BE2C (cell line): ENCODE results near the gene CFAP97D2.

Source experiments
- DNase-seq: peaks from one replicate; pipeline ENCODE4 v3.0.0-alpha.2; 2020
- H3K27me3 ChIP-seq: fragments of 250-450 bp; sonication (Bioruptor Pico); 2 replicates; pipeline ENCODE4 v1.5.1; 2020; ENCODE audit warnings: mild to moderate bottlenecking
- H3K36me3 ChIP-seq: fragments of 250-450 bp; sonication (Bioruptor Pico); 2 replicates; pipeline ENCODE4 v1.5.1; 2020; ENCODE audit warnings: mild to moderate bottlenecking
- H3K4me1 ChIP-seq: fragments of 250-450 bp; sonication (Bioruptor Pico); 2 replicates; pipeline ENCODE4 v1.5.1; 2020
- H3K4me3 ChIP-seq: 2 replicates; pipeline ENCODE4 v1.5.1; 2011; ENCODE audit warnings: low read depth, low read length
- H3K9me3 ChIP-seq: fragments of 250-450 bp; sonication (Bioruptor Pico); 2 replicates; pipeline ENCODE4 v1.5.1; 2020
- CTCF ChIP-seq: IDR thresholded peaks from 2 replicates; pipeline ENCODE4 v1.5.1; 2012; ENCODE audit warnings: mild to moderate bottlenecking, low read depth, low read length

The CFAP97D2 gene

GRCh38 chr13:114230117-114230516 is 51.1 kb downstream of the CFAP97D2 start:
- H3K4me3 ChIP-seq = no peak overlapping the region
- H3K36me3 ChIP-seq = no peaks in the 10 kb centered on the region
- H3K27me3 ChIP-seq = peaks cover 26% of the 10 kb centered on the region
- no peak for DNase-seq
- no peak for TF ChIP-seq CTCF
- no peaks in the 10 kb centered on the region for H3K9me3 ChIP-seq
- H3K4me1 ChIP-seq = no peaks in the 10 kb centered on the region

GRCh38 chr13:114230575-114230974 is 51.5 kb downstream of the CFAP97D2 start:
- Histone ChIP-seq H3K27me3 (peaks cover 26% of the 10 kb centered on the region), H3K4me1 (no peaks in the 10 kb centered on the region), H3K9me3 (no peaks in the 10 kb centered on the region), H3K36me3 (no peaks in the 10 kb centered on the region), H3K4me3 (no peak overlapping the region)
- TF ChIP-seq CTCF = no peak
- no peak for DNase-seq

- no peaks in the 10 kb centered on the region for H3K4me1 ChIP-seq
- H3K36me3 ChIP-seq = peaks cover 3% of the 10 kb centered on the region
- DNase-seq = no peak
- H3K4me3 ChIP-seq = no peak overlapping the region
- H3K9me3 ChIP-seq = no peaks in the 10 kb centered on the region
- peaks cover 26% of the 10 kb centered on the region for H3K27me3 ChIP-seq
- no peak for TF ChIP-seq CTCF
Observed at GRCh38 chr13:114231886-114232285, 52.8 kb downstream of the CFAP97D2 start.

- Histone ChIP-seq H3K27me3 (peaks cover 16% of the 10 kb centered on the region), H3K4me3 (peak overlapping the region; percentile 17; the same call in 1 of the 2 replicates), H3K4me1 (no peaks in the 10 kb centered on the region), H3K36me3 (peaks cover 19% of the 10 kb centered on the region), H3K9me3 (no peaks in the 10 kb centered on the region)
- DNase-seq = no peak
- no peak for TF ChIP-seq CTCF
Observed at GRCh38 chr13:114234266-114234644, 55.2 kb downstream of the CFAP97D2 start.

GRCh38 chr13:114234645-114235421 is 55.8 kb downstream of the CFAP97D2 start, which contains the start of gene CDC16:
TSS of gene CDC16 (plus strand) at chr13:114234897. CDS start at chr13:114235085, 188 bp downstream.
- H3K9me3 ChIP-seq = no peaks in the 10 kb centered on the region
- H3K4me1 ChIP-seq = no peaks in the 10 kb centered on the region
- peak; percentile 97 for DNase-seq
- peak within 1 kb of the TSS; percentile 90 for H3K4me3 ChIP-seq
- H3K36me3 ChIP-seq = peaks cover 25% of the 10 kb centered on the region
- H3K27me3 ChIP-seq = peaks cover 10% of the 10 kb centered on the region
- TF ChIP-seq CTCF = no peak

- peaks cover 1% of the 10 kb centered on the region for H3K27me3 ChIP-seq
- DNase-seq = no peak
- no peak for TF ChIP-seq CTCF
Observed at GRCh38 chr13:114235697-114236096, 56.6 kb downstream of the CFAP97D2 start.

More at GRCh38 chr13:114235697-114236096, 56.6 kb downstream of the CFAP97D2 start:
- no peaks in the 10 kb centered on the region for H3K4me1 ChIP-seq
- H3K4me3 ChIP-seq = peak overlapping the region; percentile 90
- H3K9me3 ChIP-seq = no peaks in the 10 kb centered on the region
- H3K36me3 ChIP-seq = peaks cover 31% of the 10 kb centered on the region
